Natural killer cell (primary cell): Measurements from ENCODE around the gene PKHD1. TPM values are rescaled to one million over a fixed set of nuclear protein-coding genes. Genes with fewer than 3 reads are reported as not detected.

Experiments
- ATAC-seq, 3 donors: fragments of 150-1000 bp in 2 of 3; fragments of 200-7000 bp in 1 of 3; cut with Tn5 transposase; 1 replicate in 1 of 3; 2 replicates in 2 of 3; pipeline ENCODE4 v1.10.0; 2021; ENCODE audit warnings: mild to moderate bottlenecking in 2 of 3, moderate library complexity in 2 of 3
- DNase-seq, 2 donors: peaks; one replicate each; pipeline versions ENCODE4 v3.0.0 to v3.0.0-alpha.2; 2013 to 2021; ENCODE audit warnings: mixed read lengths in 1 of 2
- H3K27ac ChIP-seq: one replicate; pipeline ENCODE4 v1.5.1; 2013; ENCODE audit warnings: mild to moderate bottlenecking, low read length
- H3K27me3 ChIP-seq: one replicate; pipeline ENCODE4 v1.6.1; 2013; ENCODE audit warnings: low read length; ENCODE audit not compliant: control insufficient read depth, insufficient read depth
- H3K36me3 ChIP-seq: one replicate; pipeline ENCODE4 v1.6.1; 2013; ENCODE audit warnings: low read length; ENCODE audit not compliant: control insufficient read depth, insufficient read depth
- H3K4me1 ChIP-seq: one replicate; pipeline ENCODE4 v1.6.1; 2013; ENCODE audit warnings: low read length; ENCODE audit not compliant: control insufficient read depth, insufficient read depth
- H3K4me3 ChIP-seq: one replicate; pipeline ENCODE4 v1.5.1; 2013; ENCODE audit warnings: low read length
- H3K9me3 ChIP-seq: one replicate; pipeline ENCODE4 v1.6.1; 2013; ENCODE audit warnings: low read length; ENCODE audit not compliant: control insufficient read depth, insufficient read depth
- H3K27ac Mint-ChIP-seq, 2 donors: one replicate each; pipeline ENCODE4 v1.8.0; 2022; ENCODE audit warnings: mild to moderate bottlenecking in 2 of 2, mixed read lengths in 2 of 2, moderate library complexity in 1 of 2
- H3K27me3 Mint-ChIP-seq, 2 donors: one replicate each; pipeline ENCODE4 v1.8.0; 2022; ENCODE audit warnings: low read depth in 2 of 2, mixed read lengths in 2 of 2
- H3K36me3 Mint-ChIP-seq: one replicate; pipeline ENCODE4 v1.8.0; 2022; ENCODE audit warnings: mixed read lengths
- H3K4me1 Mint-ChIP-seq, 2 donors: one replicate each; pipeline ENCODE4 v1.8.0; 2022; ENCODE audit warnings: mixed read lengths in 2 of 2
- H3K4me3 Mint-ChIP-seq: one replicate; pipeline ENCODE4 v1.8.0; 2022; ENCODE audit warnings: mild to moderate bottlenecking, moderate library complexity, mixed read lengths
- H3K9me3 Mint-ChIP-seq, 2 donors: one replicate each; pipeline ENCODE4 v1.8.0; 2022; ENCODE audit warnings: mixed read lengths in 2 of 2
- WGBS: methylation state at CpG from one replicate; pipeline ENCODE4 v1.1.7; 2013; ENCODE audit warnings: missing lambda C conversion rate; ENCODE audit not compliant: insufficient coverage; 5-methylcytosine and 5-hydroxymethylcytosine counted together
- intact Hi-C: fragments of 100-400 bp; cut with micrococcal nuclease; formaldehyde crosslinking; loops from one replicate; pipeline ENCODE4 v1.14.2; 2022
- total RNA-seq, 4 donors: library from RNA; stranded (reverse); fragments of 120-200 nt in 1 of 4; gene quantifications; one replicate each; pipeline versions ENCODE4 v1.2.3 to v1.2.4, GENCODE V29; 2013 to 2022
- TF ChIP-seq, protein P1 (sequence below): fragments of 200-600 bp; IDR thresholded peaks from one replicate; pipeline ENCODE4 v1.8.0; 2022; ENCODE audit warnings: antibody characterized with exemption

PKHD1 gene
- total RNA-seq, 3 donors from 2014 or later (not counting 1 experiment from before 2014, with no cell fraction given) = not detected

GRCh38 chr6:51778666-51779065 is 308.7 kb downstream of the PKHD1 start:
- DNase-seq (no peak), ATAC-seq (no peak)
- Histone ChIP-seq H3K36me3 (no peaks in the 10 kb centered on the region), H3K27me3 (no peaks in the 10 kb centered on the region), H3K4me1 (no peaks in the 10 kb centered on the region), H3K9me3 (no peaks in the 10 kb centered on the region), H3K27ac (no peak overlapping the region), H3K4me3 (no peak overlapping the region)
- H3K27ac Mint-ChIP-seq = no peak overlapping the region
- H3K27me3 Mint-ChIP-seq = no peaks in the 10 kb centered on the region
- TF ChIP-seq, protein P1, sequence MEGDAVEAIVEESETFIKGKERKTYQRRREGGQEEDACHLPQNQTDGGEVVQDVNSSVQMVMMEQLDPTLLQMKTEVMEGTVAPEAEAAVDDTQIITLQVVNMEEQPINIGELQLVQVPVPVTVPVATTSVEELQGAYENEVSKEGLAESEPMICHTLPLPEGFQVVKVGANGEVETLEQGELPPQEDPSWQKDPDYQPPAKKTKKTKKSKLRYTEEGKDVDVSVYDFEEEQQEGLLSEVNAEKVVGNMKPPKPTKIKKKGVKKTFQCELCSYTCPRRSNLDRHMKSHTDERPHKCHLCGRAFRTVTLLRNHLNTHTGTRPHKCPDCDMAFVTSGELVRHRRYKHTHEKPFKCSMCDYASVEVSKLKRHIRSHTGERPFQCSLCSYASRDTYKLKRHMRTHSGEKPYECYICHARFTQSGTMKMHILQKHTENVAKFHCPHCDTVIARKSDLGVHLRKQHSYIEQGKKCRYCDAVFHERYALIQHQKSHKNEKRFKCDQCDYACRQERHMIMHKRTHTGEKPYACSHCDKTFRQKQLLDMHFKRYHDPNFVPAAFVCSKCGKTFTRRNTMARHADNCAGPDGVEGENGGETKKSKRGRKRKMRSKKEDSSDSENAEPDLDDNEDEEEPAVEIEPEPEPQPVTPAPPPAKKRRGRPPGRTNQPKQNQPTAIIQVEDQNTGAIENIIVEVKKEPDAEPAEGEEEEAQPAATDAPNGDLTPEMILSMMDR = no peak
- intact Hi-C loops = no loop called here
- 69% methylated on average over 2 of the region's 2 CpGs for WGBS
- peaks cover 0 to 4% of the 10 kb centered on the region in 2 donors for H3K9me3 Mint-ChIP-seq
- H3K4me1 Mint-ChIP-seq = no peaks in the 10 kb centered on the region
- no peaks in the 10 kb centered on the region for H3K36me3 Mint-ChIP-seq
- no peak overlapping the region for H3K4me3 Mint-ChIP-seq

- TF ChIP-seq, protein P1 = no peak
- H3K4me3 ChIP-seq = no peak overlapping the region
- Mint-ChIP-seq H3K9me3 (peaks cover 0 to 4% of the 10 kb centered on the region in 2 donors), H3K27ac (no peak overlapping the region), H3K4me3 (no peak overlapping the region), H3K27me3 (no peaks in the 10 kb centered on the region), H3K36me3 (no peaks in the 10 kb centered on the region), H3K4me1 (no peaks in the 10 kb centered on the region)
- WGBS = 80% methylated on average over 5 of the region's 5 CpGs
- intact Hi-C loops = no loop called here
- H3K27ac ChIP-seq = no peak overlapping the region
- DNase-seq (no peak), ATAC-seq (no peak)
- no peaks in the 10 kb centered on the region for H3K9me3 ChIP-seq
- H3K36me3 ChIP-seq = no peaks in the 10 kb centered on the region
- no peaks in the 10 kb centered on the region for H3K27me3 ChIP-seq
- no peaks in the 10 kb centered on the region for H3K4me1 ChIP-seq
Observed at GRCh38 chr6:51777618-51778017, 309.8 kb downstream of the PKHD1 start.

GRCh38 chr6:51775942-51776860 is 311.2 kb downstream of the PKHD1 start:
- intact Hi-C loops = no loop called here
- TF ChIP-seq, protein P1 = no peak
- Mint-ChIP-seq H3K4me1 (no peaks in the 10 kb centered on the region), H3K4me3 (no peak overlapping the region), H3K36me3 (no peaks in the 10 kb centered on the region), H3K27ac (no peak overlapping the region), H3K27me3 (no peaks in the 10 kb centered on the region), H3K9me3 (peaks cover 0 to 4% of the 10 kb centered on the region in 2 donors)
- H3K36me3 ChIP-seq = no peaks in the 10 kb centered on the region
- H3K27ac ChIP-seq = no peak overlapping the region
- DNase-seq = no peak
- H3K4me3 ChIP-seq = no peak overlapping the region
- no peaks in the 10 kb centered on the region for H3K4me1 ChIP-seq
- no peaks in the 10 kb centered on the region for H3K27me3 ChIP-seq
- no peak for ATAC-seq
- no peaks in the 10 kb centered on the region for H3K9me3 ChIP-seq

DNA sequence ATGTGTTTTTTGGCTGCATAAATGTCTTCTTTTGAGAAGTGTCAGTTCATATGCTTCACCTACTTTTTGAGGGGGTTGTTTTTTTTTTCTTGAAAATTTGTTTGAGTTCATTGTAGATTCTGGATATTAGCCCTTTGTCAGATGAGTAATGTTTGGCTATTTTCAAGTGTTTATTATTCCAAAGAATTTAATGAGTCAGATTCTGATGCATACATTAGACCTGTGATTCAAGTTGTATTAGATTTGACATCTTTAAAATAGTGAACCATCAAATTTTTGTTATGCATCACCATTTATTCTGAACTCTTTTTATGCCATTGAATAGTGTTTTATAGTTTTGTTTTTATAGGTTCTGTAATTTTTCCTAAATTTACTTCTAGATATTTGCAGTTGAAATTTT is 319.3 kb downstream of the PKHD1 start:
- H3K4me1 Mint-ChIP-seq = no peaks in the 10 kb centered on the region
- H3K27me3 Mint-ChIP-seq = no peaks in the 10 kb centered on the region
- no peaks in the 10 kb centered on the region for H3K9me3 ChIP-seq
- no peaks in the 10 kb centered on the region for H3K4me1 ChIP-seq
- DNase-seq = no peak
- no peak for ATAC-seq
- no peaks in the 10 kb centered on the region for H3K36me3 Mint-ChIP-seq
- no peaks in the 10 kb centered on the region for H3K27me3 ChIP-seq
- H3K4me3 Mint-ChIP-seq = no peak overlapping the region
- H3K36me3 ChIP-seq = no peaks in the 10 kb centered on the region
- H3K9me3 Mint-ChIP-seq = peaks cover 7 to 10% of the 10 kb centered on the region in 2 donors
- TF ChIP-seq, protein P1 = no peak
- no peak overlapping the region for H3K4me3 ChIP-seq
- no peak overlapping the region for H3K27ac ChIP-seq
- H3K27ac Mint-ChIP-seq = no peak overlapping the region
- intact Hi-C loops = no loop called here
